Activated CD4-positive, alpha-beta T cell treated with anti-CD3 and anti-CD28 coated beads, Interleukin-2, Interleukin-4, amounts not matched to agents 100 ng/mL and 50 ng/mL, durations not matched to agents 16 hours and 8 hours (primary cell): ENCODE data around the gene ERVW-1.

ENCODE experiments used
- DNase-seq: peaks from one replicate; pipeline ENCODE4 v3.0.0-alpha.2; 2020; ENCODE audit warnings: low spot score

Gene ERVW-1

DNA sequence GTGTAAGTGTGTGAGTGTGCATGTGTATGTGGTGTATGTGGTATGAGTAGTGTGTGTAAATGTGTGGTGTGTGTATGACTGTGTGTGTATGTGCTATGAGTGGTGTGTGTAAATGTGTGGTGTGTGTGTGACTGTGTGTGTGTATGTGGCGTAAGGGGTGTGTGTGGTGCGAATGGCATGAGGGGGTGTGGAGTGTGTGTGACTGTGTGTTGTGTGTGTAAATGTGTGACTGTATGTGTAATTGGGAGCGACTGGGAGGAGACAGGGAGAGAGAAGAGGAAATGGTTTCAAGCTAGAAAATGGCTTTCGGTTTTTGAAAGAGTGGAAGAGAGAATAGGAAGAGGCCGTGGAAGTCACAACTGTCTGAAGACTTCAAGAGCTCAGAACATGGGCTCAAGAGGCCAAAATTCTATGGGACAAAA, 54.0 kb downstream of the ERVW-1 start:
- no peak for DNase-seq

DNA sequence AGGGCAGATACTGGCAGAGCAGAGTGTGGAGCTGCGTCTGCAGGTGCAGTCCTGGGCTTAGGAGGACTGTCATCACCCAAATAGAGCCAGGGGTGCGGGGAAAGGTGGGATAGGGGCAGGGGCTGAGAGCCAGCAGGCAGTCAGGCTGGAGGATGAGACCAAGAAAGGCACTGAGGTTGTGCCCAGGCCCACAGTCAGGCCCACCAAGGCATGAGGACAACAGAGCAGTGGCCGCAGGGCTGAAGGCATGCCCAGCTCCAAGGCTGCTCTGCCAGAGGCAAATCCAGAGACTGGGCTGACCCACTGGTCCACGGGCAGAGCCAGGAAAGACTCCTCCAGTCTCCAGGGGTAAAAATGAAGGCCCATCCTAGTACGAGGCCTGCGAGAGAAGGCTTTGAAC, 54.8 kb downstream of the ERVW-1 start:
- DNase-seq, result no peak

- DNase-seq, result no peak
Measured at GRCh38 chr7:92421676-92422435, 55.9 kb downstream of the ERVW-1 start.
